Measurements from ENCODE around the gene SPTSSA. TPM values are rescaled to one million over a fixed set of nuclear protein-coding genes. Genes with fewer than 3 reads are reported as not detected.
A peak's percentile ranks its signal among the peaks of the same experiment; 100 is the strongest.
"Not testable (repeated sequence)": the region's sequence is repeated elsewhere in the genome, so short reads cannot be mapped to it uniquely, and the experiment has no call there.

The SPTSSA gene
- total RNA-seq, 1 donor, result 2.5 TPM

DNA sequence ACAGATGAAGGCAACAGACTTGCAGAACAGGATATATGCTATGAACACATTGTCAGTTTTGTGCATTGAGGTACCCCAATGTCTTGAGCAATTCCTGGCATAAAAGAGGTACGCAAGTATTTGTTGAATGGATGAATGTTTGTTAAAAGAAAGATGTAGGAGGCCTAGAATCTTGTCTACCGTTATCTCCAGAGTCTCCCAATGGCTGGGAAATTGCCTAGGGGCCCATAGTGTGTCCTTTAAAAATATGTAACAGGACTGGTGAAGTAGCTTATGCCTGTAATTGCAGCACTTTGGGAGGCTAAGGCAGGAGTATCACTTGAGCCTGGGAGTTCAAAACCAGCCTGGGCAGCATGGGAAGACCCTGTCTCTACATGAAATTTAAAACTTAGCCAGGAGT is 20.4 kb upstream of the SPTSSA start:
- H3K4me1 ChIP-seq (ENCODE audit: insufficient read depth, low read length), result no peaks in the 10 kb centered on the region
- no peaks in the 10 kb centered on the region for H3K27me3 ChIP-seq (ENCODE audit: insufficient read depth, low read length)

GRCh38 chr14:34479694-34480093 is 17.7 kb upstream of the SPTSSA start:
- H3K9me3 ChIP-seq (ENCODE audit: low read depth, low read length), result no peaks in the 10 kb centered on the region
- H3K27me3 ChIP-seq (ENCODE audit: insufficient read depth, low read length), result no peaks in the 10 kb centered on the region
- H3K4me3 ChIP-seq (ENCODE audit: low read length), result no peak overlapping the region
- H3K4me1 ChIP-seq (ENCODE audit: insufficient read depth, low read length), result no peaks in the 10 kb centered on the region

More for the DNA sequence above, 20.4 kb upstream of the SPTSSA start:
- Histone ChIP-seq H3K4me3 (ENCODE audit: low read length) (no peak overlapping the region), H3K9me3 (ENCODE audit: low read depth, low read length) (no peaks in the 10 kb centered on the region)

DNA sequence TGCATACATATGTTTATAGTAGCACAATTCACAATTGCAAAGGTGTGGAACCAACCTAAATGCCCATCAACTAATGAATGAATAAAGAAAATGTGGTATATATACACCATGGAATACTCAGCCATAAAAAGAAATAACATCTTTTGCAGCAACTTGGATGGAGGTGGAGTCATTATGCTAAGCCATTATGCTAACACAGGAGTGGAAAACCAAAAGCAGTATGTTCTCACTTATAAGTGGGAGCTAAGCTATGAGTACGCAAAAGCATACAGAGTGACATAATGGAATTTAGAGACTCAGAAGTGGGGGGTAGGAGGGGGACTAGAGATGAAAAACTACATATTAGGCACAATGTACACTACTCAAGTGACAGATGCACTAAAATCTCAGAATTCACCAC is 16.2 kb upstream of the SPTSSA start:
- Histone ChIP-seq H3K4me1 (ENCODE audit: insufficient read depth, low read length) (no peaks in the 10 kb centered on the region), H3K4me3 (ENCODE audit: low read length) (no peak overlapping the region), H3K27me3 (ENCODE audit: insufficient read depth, low read length) (no peaks in the 10 kb centered on the region), H3K9me3 (ENCODE audit: low read depth, low read length) (no peaks in the 10 kb centered on the region)

GRCh38 chr14:34476036-34476435 is 14.0 kb upstream of the SPTSSA start:
- H3K9me3 ChIP-seq (ENCODE audit: low read depth, low read length); H3K27me3 ChIP-seq (ENCODE audit: insufficient read depth, low read length); H3K4me1 ChIP-seq (ENCODE audit: insufficient read depth, low read length); H3K4me3 ChIP-seq (ENCODE audit: low read length): not testable (repeated sequence)

DNA sequence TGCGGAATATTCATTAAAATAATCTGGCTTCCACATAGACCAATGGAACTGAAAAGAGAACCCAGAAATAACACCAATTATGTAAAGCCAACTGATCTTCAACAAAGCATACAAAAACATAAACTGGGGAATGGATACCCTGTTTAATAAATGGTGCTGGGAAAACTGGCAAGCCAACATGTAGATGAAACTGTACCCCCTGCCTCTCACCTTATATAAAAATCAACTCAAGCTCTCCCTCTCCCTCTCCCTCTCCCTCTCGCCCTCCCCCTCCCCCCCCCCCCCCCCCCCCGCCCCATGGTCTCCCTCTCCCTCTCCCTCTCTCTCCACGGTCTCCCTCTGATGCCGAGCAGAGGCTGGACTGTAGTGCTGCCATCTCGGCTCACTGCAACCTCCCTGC is 13.1 kb upstream of the SPTSSA start:
- no peak overlapping the region for H3K4me3 ChIP-seq (ENCODE audit: low read length)
- H3K9me3 ChIP-seq (ENCODE audit: low read depth, low read length), result no peaks in the 10 kb centered on the region
- H3K4me1 ChIP-seq (ENCODE audit: insufficient read depth, low read length), result no peaks in the 10 kb centered on the region
- no peaks in the 10 kb centered on the region for H3K27me3 ChIP-seq (ENCODE audit: insufficient read depth, low read length)

- Histone ChIP-seq H3K9me3 (ENCODE audit: low read depth, low read length) (no peaks in the 10 kb centered on the region), H3K27me3 (ENCODE audit: insufficient read depth, low read length) (no peaks in the 10 kb centered on the region), H3K4me1 (ENCODE audit: insufficient read depth, low read length) (no peaks in the 10 kb centered on the region), H3K4me3 (ENCODE audit: low read length) (no peak overlapping the region)
Observed at GRCh38 chr14:34474187-34474679, 12.2 kb upstream of the SPTSSA start.

GRCh38 chr14:34472706-34473279 is 10.8 kb upstream of the SPTSSA start:
- no peak overlapping the region for H3K4me3 ChIP-seq (ENCODE audit: low read length)
- no peaks in the 10 kb centered on the region for H3K4me1 ChIP-seq (ENCODE audit: insufficient read depth, low read length)
- no peaks in the 10 kb centered on the region for H3K27me3 ChIP-seq (ENCODE audit: insufficient read depth, low read length)
- H3K9me3 ChIP-seq (ENCODE audit: low read depth, low read length), result no peaks in the 10 kb centered on the region

DNA sequence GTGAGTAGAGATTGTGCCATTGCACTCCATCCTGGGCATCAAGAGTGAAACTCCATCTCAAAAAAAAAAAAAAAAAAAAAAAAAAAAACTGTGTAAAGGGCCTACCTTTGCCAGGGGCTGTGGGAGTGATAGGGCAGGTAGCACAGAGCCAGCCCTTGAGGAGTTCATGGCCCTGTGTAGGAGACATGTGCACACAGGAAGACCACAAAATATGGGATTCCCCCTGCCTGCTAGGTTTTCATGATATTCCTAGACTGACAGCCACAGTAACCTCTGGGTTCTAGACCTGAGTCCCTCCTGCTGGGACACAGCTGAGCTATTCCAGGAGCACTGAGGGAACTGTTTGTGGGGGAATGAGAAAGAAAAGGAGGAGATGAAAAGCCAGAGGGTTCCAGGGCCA is 8.3 kb upstream of the SPTSSA start:
- peaks cover 10% of the 10 kb centered on the region for H3K4me1 ChIP-seq (ENCODE audit: insufficient read depth, low read length)
- H3K27me3 ChIP-seq (ENCODE audit: insufficient read depth, low read length), result no peaks in the 10 kb centered on the region
- H3K4me3 ChIP-seq (ENCODE audit: low read length), result no peak overlapping the region
- H3K9me3 ChIP-seq (ENCODE audit: low read depth, low read length), result no peaks in the 10 kb centered on the region

GRCh38 chr14:34466691-34467090 is 4.7 kb upstream of the SPTSSA start:
- Histone ChIP-seq H3K4me1 (ENCODE audit: insufficient read depth, low read length) (peaks cover 22% of the 10 kb centered on the region), H3K9me3 (ENCODE audit: low read depth, low read length) (no peaks in the 10 kb centered on the region), H3K27me3 (ENCODE audit: insufficient read depth, low read length) (no peaks in the 10 kb centered on the region), H3K4me3 (ENCODE audit: low read length) (no peak overlapping the region)

DNA sequence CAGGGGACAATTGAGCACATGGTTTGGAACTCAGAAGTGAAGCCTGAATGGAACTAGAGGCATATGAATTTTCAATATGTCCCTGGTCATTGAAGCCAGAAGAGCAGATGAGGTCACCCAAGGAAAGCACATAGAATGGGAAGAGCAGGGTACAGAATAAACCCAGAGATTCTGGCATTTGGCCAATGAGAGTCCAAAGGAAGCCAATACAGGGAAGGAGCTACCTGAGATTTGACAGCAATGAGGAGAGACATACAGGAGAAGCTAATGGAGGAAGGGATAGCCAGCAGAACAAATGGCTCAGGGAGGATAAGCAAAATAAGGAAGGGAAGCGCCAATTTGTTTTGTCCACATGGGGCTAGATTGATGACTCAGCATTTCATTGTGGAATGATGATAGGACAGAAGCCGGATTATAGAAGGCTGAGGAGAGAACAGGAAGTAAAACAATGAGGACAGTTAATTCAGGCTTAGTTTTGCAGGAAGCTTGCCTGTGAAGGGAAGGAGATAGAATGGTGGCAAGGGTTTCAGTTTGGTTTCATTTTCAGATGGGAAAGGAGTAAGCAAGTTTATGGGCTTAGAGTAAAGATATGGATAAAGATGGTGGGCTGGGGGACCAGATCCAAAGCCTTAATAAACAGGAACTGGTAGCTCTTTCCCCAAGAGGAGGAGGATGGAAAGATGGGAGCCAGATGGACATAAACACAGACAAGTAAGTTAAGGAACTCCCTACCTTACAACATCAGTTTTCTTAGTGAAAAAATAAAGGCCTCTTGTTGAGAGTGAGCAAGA is 3.2 kb upstream of the SPTSSA start:
- Histone ChIP-seq H3K4me1 (ENCODE audit: insufficient read depth, low read length) (peaks cover 29% of the 10 kb centered on the region), H3K4me3 (ENCODE audit: low read length) (no peak overlapping the region), H3K9me3 (ENCODE audit: low read depth, low read length) (no peaks in the 10 kb centered on the region), H3K27me3 (ENCODE audit: insufficient read depth, low read length) (no peaks in the 10 kb centered on the region)

- H3K4me3 ChIP-seq (ENCODE audit: low read length), result no peak overlapping the region
- H3K27me3 ChIP-seq (ENCODE audit: insufficient read depth, low read length), result no peaks in the 10 kb centered on the region
- peaks cover 32% of the 10 kb centered on the region for H3K4me1 ChIP-seq (ENCODE audit: insufficient read depth, low read length)
- no peaks in the 10 kb centered on the region for H3K9me3 ChIP-seq (ENCODE audit: low read depth, low read length)
Observed at GRCh38 chr14:34463598-34463961, 1.5 kb upstream of the SPTSSA start.

DNA sequence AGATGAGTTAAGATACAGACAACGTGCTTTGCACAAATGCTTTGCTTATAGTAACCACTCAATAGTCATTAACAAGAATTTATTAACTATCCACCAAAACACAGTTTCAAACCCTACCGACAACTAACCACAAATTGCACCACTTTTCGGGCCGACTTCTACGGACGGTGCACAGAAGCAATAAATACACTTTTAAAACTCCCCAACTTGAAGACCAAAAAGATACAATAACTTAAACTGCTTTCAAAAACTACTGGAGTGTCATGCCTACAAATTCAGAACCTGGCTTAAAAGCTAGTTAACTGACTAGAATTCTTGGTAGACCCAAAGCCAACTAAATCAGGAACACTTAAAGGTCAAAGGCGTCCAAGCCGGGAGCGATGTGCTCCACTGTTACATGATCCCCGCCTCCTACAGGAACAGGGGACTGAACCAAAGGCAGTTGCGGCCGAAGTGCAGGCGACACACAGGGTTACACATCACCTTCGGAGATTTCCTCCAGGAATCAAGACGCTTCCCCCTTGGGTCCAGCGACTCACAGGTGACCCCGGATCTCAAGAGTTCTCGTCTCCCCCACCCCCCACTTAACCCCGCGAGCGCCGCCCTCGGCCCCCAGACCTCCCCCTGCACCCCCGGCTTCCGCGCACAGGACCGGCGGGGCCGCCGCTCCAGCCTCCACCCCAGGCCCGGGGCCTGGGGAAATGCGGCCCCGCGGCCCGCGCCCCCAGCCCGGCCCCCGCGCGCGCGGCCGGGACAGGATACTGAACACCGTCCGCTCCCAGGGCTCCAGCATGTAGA is 507 bp downstream of the SPTSSA start:
- Histone ChIP-seq H3K4me3 (ENCODE audit: low read length) (peak overlapping the region; percentile 68), H3K27me3 (ENCODE audit: insufficient read depth, low read length) (no peaks in the 10 kb centered on the region), H3K4me1 (ENCODE audit: insufficient read depth, low read length) (peaks cover 32% of the 10 kb centered on the region), H3K9me3 (ENCODE audit: low read depth, low read length) (no peaks in the 10 kb centered on the region)

- Histone ChIP-seq H3K27me3 (ENCODE audit: insufficient read depth, low read length) (no peaks in the 10 kb centered on the region), H3K4me1 (ENCODE audit: insufficient read depth, low read length) (peaks cover 28% of the 10 kb centered on the region), H3K4me3 (ENCODE audit: low read length) (no peak overlapping the region), H3K9me3 (ENCODE audit: low read depth, low read length) (no peaks in the 10 kb centered on the region)
Observed at GRCh38 chr14:34460841-34461240, 1.2 kb downstream of the SPTSSA start.

DNA sequence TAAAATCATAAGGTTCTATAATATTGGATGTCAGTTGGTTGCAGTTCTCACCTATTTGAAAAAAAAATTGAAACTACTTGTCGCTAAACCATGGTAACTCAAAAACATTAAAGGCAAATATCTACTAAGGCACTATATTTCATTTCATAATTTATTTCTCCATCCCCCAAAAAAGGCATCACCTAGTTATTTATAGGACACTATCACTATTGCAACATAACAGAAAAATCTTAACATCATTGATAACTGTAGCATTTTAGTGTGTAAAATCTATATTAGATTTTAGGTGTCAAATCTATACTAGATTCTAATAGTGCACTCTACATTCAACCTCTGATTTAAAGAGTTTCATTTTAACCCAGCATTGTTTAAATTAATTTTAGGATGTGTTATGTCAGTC is 1.7 kb downstream of the SPTSSA start:
- H3K9me3 ChIP-seq (ENCODE audit: low read depth, low read length), result no peaks in the 10 kb centered on the region
- H3K4me1 ChIP-seq (ENCODE audit: insufficient read depth, low read length), result peaks cover 22% of the 10 kb centered on the region
- no peak overlapping the region for H3K4me3 ChIP-seq (ENCODE audit: low read length)
- H3K27me3 ChIP-seq (ENCODE audit: insufficient read depth, low read length), result no peaks in the 10 kb centered on the region

DNA sequence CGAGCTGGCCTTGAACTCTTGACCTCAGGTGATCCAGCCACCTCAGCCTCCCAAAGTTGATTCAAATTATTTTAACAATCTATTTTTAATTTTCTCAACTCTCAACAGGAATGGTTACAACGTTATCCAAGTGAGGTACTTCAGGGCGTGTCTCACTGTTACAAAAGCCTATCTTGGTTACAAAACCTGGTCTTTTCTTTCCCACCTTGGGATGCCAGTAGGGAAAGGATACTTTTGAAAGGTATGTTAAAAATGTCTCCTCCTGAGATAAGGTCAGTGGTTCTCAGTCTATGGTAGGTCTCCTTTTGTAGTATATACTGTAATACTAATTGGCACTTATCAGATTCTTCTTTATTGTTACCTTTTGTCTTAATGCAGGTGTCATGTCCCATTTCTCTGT is 4.9 kb downstream of the SPTSSA start:
- no peaks in the 10 kb centered on the region for H3K9me3 ChIP-seq (ENCODE audit: low read depth, low read length)
- H3K27me3 ChIP-seq (ENCODE audit: insufficient read depth, low read length), result no peaks in the 10 kb centered on the region
- no peak overlapping the region for H3K4me3 ChIP-seq (ENCODE audit: low read length)
- H3K4me1 ChIP-seq (ENCODE audit: insufficient read depth, low read length), result peaks cover 10% of the 10 kb centered on the region
